Lower lobe of right lung (tissue), 2 donors: ENCODE results near the gene TSACC. TPM values are rescaled to one million over a fixed set of nuclear protein-coding genes. Genes with fewer than 3 reads are reported as not detected.
A peak's percentile ranks its signal among the peaks of the same experiment; 100 is the strongest.
"Not testable (repeated sequence)": the region's sequence is repeated elsewhere in the genome, so short reads cannot be mapped to it uniquely, and the experiment has no call there.

Source experiments
- ATAC-seq, 2 donors: fragments of 200-7000 bp; cut with Tn5 transposase; one replicate each; pipeline ENCODE4 v1.9.1; 2020 to 2022; ENCODE audit warnings: mild to moderate bottlenecking in 2 of 2, moderate library complexity in 2 of 2
- DNase-seq: peaks from one replicate; pipeline ENCODE4 v3.0.0-alpha.2; 2020
- H3K27ac ChIP-seq: fragments of 200-600 bp; one replicate; pipeline ENCODE4 v1.8.0; 2022
- H3K27me3 ChIP-seq: fragments of 200-600 bp; one replicate; pipeline ENCODE4 v1.8.0; 2022; ENCODE audit warnings: low read depth
- H3K36me3 ChIP-seq: fragments of 200-600 bp; one replicate; pipeline ENCODE4 v1.8.0; 2022; ENCODE audit warnings: mild to moderate bottlenecking
- H3K4me1 ChIP-seq: fragments of 200-600 bp; one replicate; pipeline ENCODE4 v1.8.0; 2022
- H3K4me3 ChIP-seq: fragments of 200-600 bp; one replicate; pipeline ENCODE4 v1.8.0; 2022; ENCODE audit warnings: mild to moderate bottlenecking
- H3K9me3 ChIP-seq: fragments of 200-600 bp; one replicate; pipeline ENCODE4 v1.8.0; 2022
- CTCF ChIP-seq: fragments of 200-600 bp; IDR thresholded peaks from one replicate; pipeline ENCODE4 v1.8.0; 2022; ENCODE audit warnings: antibody characterized with exemption, mild to moderate bottlenecking
- intact Hi-C: fragments of 100-400 bp; cut with DNase I; formaldehyde crosslinking; loops from one replicate; pipeline ENCODE4 v1.11.0; 2022
- total RNA-seq: library from RNA; stranded (reverse); fragmentation: NEBNext Ultra II Directional; extraction: Animal tissue kit (Norgen Biotek cat#: 25700); gene quantifications from one replicate; pipeline ENCODE4 v1.2.1, GENCODE V29; 2021
- donor health status: DM: no; HTN: yes; CAD: no; lungs with severe emphysema.

Gene TSACC
- total RNA-seq, 1 donor from 2014 or later = not detected

GRCh38 chr1:156337052-156337887 lies 1.1 kb upstream of the TSACC start:
- Histone ChIP-seq H3K36me3 (peaks cover 36% of the 10 kb centered on the region), H3K27me3 (no peaks in the 10 kb centered on the region), H3K4me1 (peaks cover 21% of the 10 kb centered on the region), H3K27ac (peak overlapping the region; percentile 54), H3K9me3 (no peaks in the 10 kb centered on the region), H3K4me3 (peak overlapping the region; percentile 70)
- peak in 1 of 2 donors; percentile 3 for ATAC-seq
- no peak for DNase-seq
- intact Hi-C loops = no loop called here
- no peak for TF ChIP-seq CTCF

- ATAC-seq = no peak
- peak; percentile 7 for TF ChIP-seq CTCF
- no peak for DNase-seq
- peaks cover 21% of the 10 kb centered on the region for H3K4me1 ChIP-seq
- H3K27me3 ChIP-seq = no peaks in the 10 kb centered on the region
- H3K4me3 ChIP-seq = peak overlapping the region; percentile 70
- H3K36me3 ChIP-seq = peaks cover 30% of the 10 kb centered on the region
- intact Hi-C loops = no loop called here
- H3K27ac ChIP-seq = peak overlapping the region; percentile 54
- H3K9me3 ChIP-seq = no peaks in the 10 kb centered on the region
These were observed 492 bp upstream of the TSACC start for GRCh38 chr1:156337888-156338179.

- Histone ChIP-seq H3K4me1 (peaks cover under 1% of the 10 kb centered on the region), H3K36me3 (no peaks in the 10 kb centered on the region), H3K9me3 (no peaks in the 10 kb centered on the region), H3K4me3 (no peak overlapping the region), H3K27ac (no peak overlapping the region), H3K27me3 (peaks cover 7% of the 10 kb centered on the region)
- no peak for TF ChIP-seq CTCF
- intact Hi-C loops = no loop called here
- DNase-seq (no peak), ATAC-seq (no peak)
These were observed 4.0 kb downstream of the TSACC start for GRCh38 chr1:156342166-156342955.

- intact Hi-C loops = no loop called here
- Histone ChIP-seq H3K9me3 (no peaks in the 10 kb centered on the region), H3K4me1 (no peaks in the 10 kb centered on the region), H3K27ac (no peak overlapping the region), H3K4me3 (no peak overlapping the region), H3K36me3 (no peaks in the 10 kb centered on the region), H3K27me3 (peaks cover 7% of the 10 kb centered on the region)
- TF ChIP-seq CTCF = no peak
- ATAC-seq = no peak
- DNase-seq = no peak
These were observed 6.1 kb downstream of the TSACC start for GRCh38 chr1:156344409-156344808.

- H3K27ac ChIP-seq, ATAC-seq, H3K9me3 ChIP-seq, DNase-seq, H3K4me3 ChIP-seq, H3K4me1 ChIP-seq, intact Hi-C loops, H3K27me3 ChIP-seq, H3K36me3 ChIP-seq: not testable (repeated sequence)
These were observed 7.7 kb downstream of the TSACC start for GRCh38 chr1:156346035-156346434.

GRCh38 chr1:156346636-156347035 lies 8.3 kb downstream of the TSACC start:
- Histone ChIP-seq H3K9me3 (no peaks in the 10 kb centered on the region), H3K36me3 (no peaks in the 10 kb centered on the region), H3K27me3 (peaks cover 7% of the 10 kb centered on the region), H3K4me1 (no peaks in the 10 kb centered on the region), H3K4me3 (no peak overlapping the region), H3K27ac (no peak overlapping the region)
- intact Hi-C loops = no loop called here
- no peak for DNase-seq
- TF ChIP-seq CTCF = no peak
- no peak for ATAC-seq
